HG03520 (cell line): Measurements from ENCODE around the gene ZNF805.
A peak's percentile ranks its signal among the peaks of the same experiment; 100 is the strongest.
"Not testable (repeated sequence)": the region's sequence is repeated elsewhere in the genome, so short reads cannot be mapped to it uniquely, and the experiment has no call there.

Experiments used
- ATAC-seq: cut with Tn5 transposase; IDR thresholded peaks from one replicate; pipeline ENCODE4 v1.9.1; 2021; ENCODE audit warnings: mild to moderate bottlenecking, moderate library complexity; ENCODE audit not compliant: unreplicated experiment

ZNF805 gene

GRCh38 chr19:57267291-57267690, 26.9 kb downstream of the ZNF805 start:
- ATAC-seq = no peak

GRCh38 chr19:57269515-57270250, 29.3 kb downstream of the ZNF805 start:
- no peak for ATAC-seq

- no peak for ATAC-seq
These were observed 30.8 kb downstream of the ZNF805 start for GRCh38 chr19:57271280-57271679.

GRCh38 chr19:57273014-57273413, 32.6 kb downstream of the ZNF805 start:
- ATAC-seq = no peak

- ATAC-seq = no peak
These were observed 36.0 kb downstream of the ZNF805 start for GRCh38 chr19:57276430-57276829.

- not testable (repeated sequence) for ATAC-seq
These were observed 38.0 kb downstream of the ZNF805 start for GRCh38 chr19:57278481-57278880.

GRCh38 chr19:57279418-57280164, 39.2 kb downstream of the ZNF805 start:
- peak; percentile 64 for ATAC-seq

- peak; percentile 68 for ATAC-seq
These were observed 39.9 kb downstream of the ZNF805 start, which contains the start of gene ZNF460 for GRCh38 chr19:57280165-57280961. Gene ZNF460, plus strand, starts transcription at chr19:57280485. Its CDS starts 322 bp downstream, at chr19:57280807.

GRCh38 chr19:57280962-57281400, 40.5 kb downstream of the ZNF805 start:
- ATAC-seq = no peak

- no peak for ATAC-seq
These were observed 41.7 kb downstream of the ZNF805 start for GRCh38 chr19:57282011-57282643.

GRCh38 chr19:57288373-57288772, 47.9 kb downstream of the ZNF805 start:
- ATAC-seq = no peak

GRCh38 chr19:57290970-57291369, 50.5 kb downstream of the ZNF805 start:
- no peak for ATAC-seq

GRCh38 chr19:57292547-57292946, 52.1 kb downstream of the ZNF805 start:
- ATAC-seq = no peak

GRCh38 chr19:57293719-57294118, 53.3 kb downstream of the ZNF805 start:
- no peak for ATAC-seq

GRCh38 chr19:57302020-57302465, 61.6 kb downstream of the ZNF805 start:
- ATAC-seq = no peak

GRCh38 chr19:57302727-57303401, 62.4 kb downstream of the ZNF805 start:
- no peak for ATAC-seq
